Endometrium (tissue), 2 donors: ENCODE measurements around the gene GET3.
"Not testable (repeated sequence)": the region's sequence is repeated elsewhere in the genome, so short reads cannot be mapped to it uniquely, and the experiment has no call there.

Experiments
- FAIRE-seq: peaks from 2 replicates; lab custom pipeline; 2012; peaks lifted over from hg19 to GRCh38; lab: Jason Lieb, UNC
- donor health status: control.
- donor health status: control.

The GET3 gene

GRCh38 chr19:12715929-12716328, 21.4 kb upstream of the GET3 start:
- no peak for FAIRE-seq

GRCh38 chr19:12720296-12720695, 17.0 kb upstream of the GET3 start:
- no peak for FAIRE-seq

GRCh38 chr19:12720851-12721655, 16.2 kb upstream of the GET3 start:
- FAIRE-seq = no peak

- no peak for FAIRE-seq
These were observed 15.4 kb upstream of the GET3 start for GRCh38 chr19:12721656-12722565.

GRCh38 chr19:12722566-12723380, 14.5 kb upstream of the GET3 start:
- peak; percentile 97 for FAIRE-seq

- no peak for FAIRE-seq
These were observed 14.0 kb upstream of the GET3 start for GRCh38 chr19:12723381-12723640.

- FAIRE-seq = no peak
These were observed 13.5 kb upstream of the GET3 start, which contains the start of gene TNPO2 for GRCh38 chr19:12723641-12724426. TNPO2 (minus strand) TSS chr19:12723932; CDS start chr19:12720977, 2,955 bp downstream.

GRCh38 chr19:12725612-12726011, 11.7 kb upstream of the GET3 start:
- FAIRE-seq = not testable (repeated sequence)

- no peak for FAIRE-seq
These were observed 10.3 kb upstream of the GET3 start for GRCh38 chr19:12726988-12727316.

- FAIRE-seq = no peak
These were observed 9.4 kb upstream of the GET3 start for GRCh38 chr19:12727745-12728433.

GRCh38 chr19:12730064-12730463, 7.2 kb upstream of the GET3 start:
- no peak for FAIRE-seq

GRCh38 chr19:12731337-12731736, 6.0 kb upstream of the GET3 start:
- no peak for FAIRE-seq

GRCh38 chr19:12733369-12734214, 3.7 kb upstream of the GET3 start:
- FAIRE-seq = no peak

- no peak for FAIRE-seq
These were observed 596 bp downstream of the GET3 start for GRCh38 chr19:12737835-12738351.

GRCh38 chr19:12745166-12745897, 8.0 kb downstream of the GET3 start:
- no peak for FAIRE-seq

GRCh38 chr19:12748489-12748888, 11.2 kb downstream of the GET3 start:
- FAIRE-seq = no peak

- FAIRE-seq = no peak
These were observed 12.7 kb downstream of the GET3 start for GRCh38 chr19:12749938-12750521.

GRCh38 chr19:12750851-12751250, 13.6 kb downstream of the GET3 start:
- FAIRE-seq = no peak

- no peak for FAIRE-seq
These were observed 14.3 kb downstream of the GET3 start, which contains the start of gene BEST2 for GRCh38 chr19:12751635-12752034. BEST2 (plus strand) TSS chr19:12751791; CDS start chr19:12752593, 802 bp downstream.
